H1 (cell line): ENCODE data around the gene NKAIN2. TPM values are rescaled to one million over a fixed set of nuclear protein-coding genes. Genes with fewer than 3 reads are reported as not detected.

Experiments used
- CTCF ChIA-PET: fragments of 300-600 bp; sonication (Branson Sonifier 250); formaldehyde crosslinking; loops from one replicate; lab custom pipeline; 2021; ENCODE audit not compliant: partially characterized antibody; lab: Charles Lee
- POLR2A ChIA-PET: fragments of 300-600 bp; sonication (Branson Sonifier 250); formaldehyde crosslinking; loops from one replicate; lab custom pipeline; 2021; ENCODE audit warnings: inconsistent platforms; ENCODE audit not compliant: partially characterized antibody; lab: Charles Lee
- DNase-seq, 2 experiments: peaks; one replicate each; pipeline versions ENCODE4 v3.0.0 to v3.0.0-alpha.2; 2010 to 2022; ENCODE audit warnings: low spot score in 2 of 2, low read depth in 1 of 2, mixed read lengths in 1 of 2
- FAIRE-seq: peaks from 2 replicates; lab custom pipeline; 2011; peaks lifted over from hg19 to GRCh38; lab: Jason Lieb, UNC
- H2AFZ ChIP-seq: 2 replicates; pipeline ENCODE4 v1.8.1; 2012; ENCODE audit warnings: low read length, inconsistent platforms
- H2AK5ac ChIP-seq: 2 replicates; pipeline ENCODE4 v1.6.1; 2013; ENCODE audit warnings: low read depth, low read length
- H2BK120ac ChIP-seq: replicated peaks from 2 replicates; pipeline ENCODE3; 2013; ENCODE audit warnings: low read depth, low read length, inconsistent platforms
- H2BK12ac ChIP-seq: 2 replicates; pipeline ENCODE4 v1.6.1; 2013; ENCODE audit warnings: low read depth, low read length
- H2BK15ac ChIP-seq: 2 replicates; pipeline ENCODE4 v1.6.1; 2013; ENCODE audit warnings: low read length
- H2BK20ac ChIP-seq: 2 replicates; pipeline ENCODE4 v1.6.1; 2013; ENCODE audit warnings: low read length
- H2BK5ac ChIP-seq: 2 replicates; pipeline ENCODE4 v1.6.1; 2013; ENCODE audit warnings: low read depth, low read length
- H3K14ac ChIP-seq: 2 replicates; pipeline ENCODE4 v1.6.1; 2013; ENCODE audit warnings: inconsistent platforms; ENCODE audit not compliant: insufficient read length
- H3K18ac ChIP-seq: 2 replicates; pipeline ENCODE4 v1.6.1; 2013; ENCODE audit warnings: low read length; ENCODE audit errors: extremely low read depth
- H3K23ac ChIP-seq: 2 replicates; pipeline ENCODE4 v1.6.1; 2013; ENCODE audit warnings: inconsistent platforms; ENCODE audit not compliant: insufficient read length
- H3K23me2 ChIP-seq: 2 replicates; pipeline ENCODE4 v1.6.1; 2013; ENCODE audit warnings: low read depth, low read length
- H3K27ac ChIP-seq: 2 replicates; pipeline ENCODE4 v1.6.1; 2011; ENCODE audit warnings: low read depth, low read length, inconsistent platforms
- H3K27me3 ChIP-seq, 4 experiments: replicated peaks in 1 of 4; 1 replicate in 1 of 4; 2 replicates in 3 of 4; pipeline versions ENCODE4 v1.6.1 to v1.8.1; 2011 to 2013; ENCODE audit warnings: low read length in 3 of 4, mild to moderate bottlenecking in 3 of 4, inconsistent platforms in 2 of 4, mixed read lengths in 2 of 4, moderate library complexity in 1 of 4; ENCODE audit not compliant: control insufficient read depth in 3 of 4, insufficient read depth in 3 of 4; ENCODE audit errors: extremely low read depth in 1 of 4
- H3K36me3 ChIP-seq, 4 experiments: 2 replicates each; pipeline versions ENCODE4 v1.6.1 to v1.8.1; 2011 to 2013; ENCODE audit warnings: mild to moderate bottlenecking in 4 of 4, low read length in 3 of 4, moderate library complexity in 2 of 4, control low read depth in 1 of 4, inconsistent platforms in 1 of 4; ENCODE audit not compliant: insufficient read depth in 4 of 4, control insufficient read depth in 2 of 4
- H3K4ac ChIP-seq: replicated peaks from 2 replicates; pipeline ENCODE3; 2013; ENCODE audit warnings: low read length, low read depth, mixed read lengths, inconsistent platforms; ENCODE audit not compliant: insufficient read length
- H3K4me1 ChIP-seq, 4 experiments: replicated peaks in 1 of 4; 1 replicate in 1 of 4; 2 replicates in 3 of 4; pipeline versions ENCODE4 v1.6.1 to v1.8.1; 2011 to 2013; ENCODE audit warnings: low read length in 3 of 4, inconsistent platforms in 2 of 4, mixed read lengths in 1 of 4; ENCODE audit not compliant: insufficient read depth in 4 of 4, control insufficient read depth in 3 of 4
- H3K4me2 ChIP-seq, 2 experiments: 2 replicates each; pipeline versions ENCODE4 v1.6.1 to v1.8.1; 2011 to 2013; ENCODE audit warnings: low read depth in 2 of 2, low read length in 2 of 2, control low read depth in 1 of 2, inconsistent platforms in 1 of 2, mild to moderate bottlenecking in 1 of 2; ENCODE audit not compliant: insufficient read depth in 1 of 2
- H3K4me3 ChIP-seq, 4 experiments: fragments of 200-600, 300-600 bp in 1 of 4; sonication (generic), shearing (Covaris generic), sonication (Bioruptor Twin) in 1 of 4; 2 replicates each; pipeline versions ENCODE4 v1.5.1 to v1.8.1; 2011 to 2016; ENCODE audit warnings: low read length in 4 of 4, low read depth in 3 of 4, control low read depth in 2 of 4, inconsistent platforms in 2 of 4, mild to moderate bottlenecking in 2 of 4, mixed read lengths in 1 of 4, moderate library complexity in 1 of 4; ENCODE audit not compliant: insufficient read depth in 2 of 4; ENCODE audit errors: extremely low read depth in 1 of 4
- H3K56ac ChIP-seq: replicated peaks from 2 replicates; pipeline ENCODE3; 2013; ENCODE audit warnings: low read depth, mild to moderate bottlenecking, mixed read lengths, low read length, inconsistent platforms; ENCODE audit not compliant: insufficient read length
- H3K79me1 ChIP-seq: 2 replicates; pipeline ENCODE4 v1.6.1; 2013; ENCODE audit warnings: low read depth, low read length, control low read depth
- H3K79me2 ChIP-seq, 2 experiments: 2 replicates each; pipeline versions ENCODE4 v1.6.1 to v1.8.1; 2012 to 2013; ENCODE audit warnings: low read length in 2 of 2, mild to moderate bottlenecking in 2 of 2, inconsistent platforms in 1 of 2; ENCODE audit not compliant: insufficient read depth in 2 of 2, control insufficient read depth in 1 of 2
- H3K9ac ChIP-seq, 4 experiments: replicated peaks in 1 of 4; 1 replicate in 1 of 4; 2 replicates in 3 of 4; pipeline versions ENCODE4 v1.6.1 to v1.8.1; 2011 to 2013; ENCODE audit warnings: low read depth in 3 of 4, low read length in 3 of 4, control low read depth in 2 of 4, mild to moderate bottlenecking in 2 of 4, moderate library complexity in 2 of 4, inconsistent platforms in 1 of 4; ENCODE audit errors: extremely low read depth in 1 of 4
- H3K9me3 ChIP-seq, 2 experiments: 2 replicates each; pipeline versions ENCODE4 v1.6.1 to v1.8.1; 2012 to 2013; ENCODE audit warnings: mild to moderate bottlenecking in 2 of 2, moderate library complexity in 2 of 2, control low read depth in 1 of 2, inconsistent platforms in 1 of 2, low read depth in 1 of 2, low read length in 1 of 2, mixed read lengths in 1 of 2; ENCODE audit not compliant: insufficient read depth in 2 of 2
- H4K20me1 ChIP-seq, 2 experiments: replicated peaks in 1 of 2; 2 replicates each; pipeline versions ENCODE3 to v1.8.1; 2011 to 2013; ENCODE audit warnings: inconsistent platforms in 2 of 2, low read length in 2 of 2, mild to moderate bottlenecking in 1 of 2; ENCODE audit not compliant: insufficient read depth in 2 of 2, control insufficient read depth in 1 of 2
- H4K5ac ChIP-seq: 2 replicates; pipeline ENCODE4 v1.6.1; 2013; ENCODE audit warnings: low read length, low read depth, mixed read lengths, inconsistent platforms; ENCODE audit not compliant: insufficient read length
- H4K8ac ChIP-seq: 2 replicates; pipeline ENCODE4 v1.8.0; 2013; ENCODE audit warnings: mild to moderate bottlenecking, moderate library complexity, low read length, inconsistent platforms; ENCODE audit not compliant: insufficient read depth; ENCODE audit errors: extremely low read depth
- H4K91ac ChIP-seq: replicated peaks from 2 replicates; pipeline ENCODE3; 2013; ENCODE audit warnings: low read length, mixed read lengths, inconsistent platforms; ENCODE audit not compliant: insufficient read length
- CHD1 ChIP-seq: IDR thresholded peaks from 2 replicates; pipeline ENCODE4 v1.6.1; 2012; ENCODE audit warnings: low read depth, low read length, improper control_type of control experiment
- CREB1 ChIP-seq: IDR thresholded peaks from 2 replicates; pipeline ENCODE4 v1.6.1; 2012; ENCODE audit warnings: inconsistent platforms
- HDAC2 ChIP-seq, 2 experiments: fragments of 300-600 bp in 1 of 2; sonication (generic) in 1 of 2; IDR thresholded peaks; 2 replicates each; pipeline ENCODE4 v1.6.1; 2011 to 2012; ENCODE audit warnings: low read depth in 2 of 2, low read length in 2 of 2, mild to moderate bottlenecking in 2 of 2, moderate library complexity in 2 of 2, borderline replicate concordance in 1 of 2, inconsistent platforms in 1 of 2
- RBBP5 ChIP-seq: IDR thresholded peaks from 2 replicates; pipeline ENCODE4 v1.7.1; 2012; ENCODE audit warnings: low read depth, mild to moderate bottlenecking, inconsistent platforms, low read length, moderate library complexity, borderline replicate concordance
- RFX5 ChIP-seq: IDR thresholded peaks from 2 replicates; pipeline ENCODE4 v1.6.1; 2011; ENCODE audit warnings: low read depth, low read length, improper control_type of control experiment, borderline replicate concordance
- SIX5 ChIP-seq: IDR thresholded peaks from 2 replicates; pipeline ENCODE4 v1.6.1; 2011; ENCODE audit warnings: mild to moderate bottlenecking, low read depth, low read length
- TCF12 ChIP-seq: IDR thresholded peaks from 2 replicates; pipeline ENCODE4 v1.6.1; 2011; ENCODE audit warnings: low read depth, mild to moderate bottlenecking, low read length
- WGBS, 2 experiments: shearing (Covaris generic) in 1 of 2; methylation state at CpG; one replicate each; pipeline versions ENCODE4 v1.1.6 to v1.1.7; 2013 to 2015; ENCODE audit warnings: low lambda C conversion rate in 2 of 2, mixed read lengths in 2 of 2, inconsistent platforms in 1 of 2, low coverage in 1 of 2, missing lambda C conversion rate in 1 of 2; ENCODE audit not compliant: insufficient replicate concordance in 2 of 2, insufficient coverage in 1 of 2, insufficient read length in 1 of 2; ENCODE audit errors: extremely low coverage in 1 of 2, missing lambda C conversion rate in 1 of 2; 5-methylcytosine and 5-hydroxymethylcytosine counted together
- polyA plus RNA-seq, 7 experiments: library from polyadenylated mRNA; depleted of rRNA in 3 of 7; stranded (reverse) in 5 of 7; unstranded in 2 of 7; fragments of >200 nt in 5 of 7; fragments of 200-250 nt in 2 of 7; gene quantifications; 1 replicate in 5 of 7; 2 replicates in 1 of 7; 4 replicates in 1 of 7; pipeline versions ENCODE4 v1.2.1 to v1.2.3, GENCODE V29; 2011 to 2013; ENCODE audit warnings: missing spikeins in 2 of 7, mixed read lengths in 2 of 7
- total RNA-seq: library from RNA; stranded (reverse); fragmentation: NEBNext Ultra II Directional; extraction: Animal tissue kit (Norgen Biotek cat#: 25700); gene quantifications from 2 replicates; pipeline ENCODE4 v1.2.1, GENCODE V29; 2021

The NKAIN2 gene
- total and polyA plus RNA-seq, 2 of the 8 experiments (the other 6 are each of a cell fraction or from before 2014, with no cell fraction given): 0.20 to 0.34 TPM

DNA sequence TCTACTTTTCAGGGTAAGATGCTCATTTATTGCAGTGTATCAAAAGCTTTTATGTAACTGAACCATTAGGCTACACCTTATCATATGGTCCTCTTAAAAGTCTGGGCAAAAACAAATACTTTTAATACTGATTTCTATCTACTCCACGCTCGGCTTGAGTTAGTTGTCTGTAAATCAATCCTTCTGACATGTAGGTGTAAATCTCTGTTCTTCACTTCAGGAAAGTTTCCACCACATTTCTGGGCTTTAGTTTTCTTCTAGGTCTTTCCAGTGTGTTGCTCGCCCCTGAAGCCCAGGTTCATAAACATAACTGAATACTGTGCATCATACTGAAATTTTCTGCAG, 1069.4 kb downstream of the NKAIN2 start:
- DNase-seq (no peak), FAIRE-seq (no peak)
- Histone ChIP-seq H3K4ac (no peak overlapping the region), H2AFZ (no peak overlapping the region), H3K4me1 (no peaks in the 10 kb centered on the region), H2BK120ac (no peak overlapping the region), H3K18ac (no peak overlapping the region), H3K9ac (no peak overlapping the region), H2BK5ac (no peak overlapping the region), H4K20me1 (no peaks in the 10 kb centered on the region), H2AK5ac (no peak overlapping the region), H3K36me3 (no peaks in the 10 kb centered on the region), H3K27ac (no peak overlapping the region), H4K8ac (no peak overlapping the region), H3K9me3 (no peaks in the 10 kb centered on the region), H3K79me2 (no peaks in the 10 kb centered on the region), H4K91ac (no peak overlapping the region), H3K56ac (no peak overlapping the region), H4K5ac (no peak overlapping the region), H3K4me2 (no peak overlapping the region), H2BK15ac (no peak overlapping the region), H2BK20ac (no peak overlapping the region), H3K23me2 (no peaks in the 10 kb centered on the region), H3K14ac (no peak overlapping the region), H3K27me3 (no peaks in the 10 kb centered on the region), H3K79me1 (no peaks in the 10 kb centered on the region), H2BK12ac (no peak overlapping the region), H3K23ac (no peak overlapping the region), H3K4me3 (no peak overlapping the region)
- CTCF ChIA-PET: interaction anchor here (0.6 to 7.4 kb wide), 6 partner anchors 90 to 439 kb away, joined by 3 to 69 read pairs (median 4); no protein-coding TSS in a partner anchor
- WGBS, 2 experiments: 97% methylated on average over 3 of the region's 3 CpGs; no CpG with 5 or more reads in 1 of the 2 experiments
- POLR2A ChIA-PET: no interaction called here
- TF ChIP-seq CREB1: no peak
- TF ChIP-seq HDAC2 (IDR thresholded peaks at IDR 0.05; ENCODE audit: borderline replicate concordance in 1 of 2, low read depth in 2 of 2, low read length in 2 of 2): no peak
- TF ChIP-seq RFX5: no peak
- TF ChIP-seq CHD1: no peak
- TF ChIP-seq TCF12: no peak
- no peak for TF ChIP-seq SIX5
- TF ChIP-seq RBBP5: no peak
